HepG2 (cell line): ENCODE results near the gene SNAI1. TPM values are rescaled to one million over a fixed set of nuclear protein-coding genes. Genes with fewer than 3 reads are reported as not detected.

Experiments used
- AFF4 ChIP-seq: sonication (generic); formaldehyde crosslinking; IDR thresholded peaks from 2 replicates; pipeline ENCODE4 v1.4.0; 2020; ENCODE audit warnings: missing genetic modification reagents
- CEBPB ChIP-seq: IDR thresholded peaks from 2 replicates; pipeline ENCODE4 v1.6.1; 2011; ENCODE audit warnings: low read depth, low read length, improper control_type of control experiment, borderline replicate concordance
- ETV6 ChIP-seq: sonication (generic); formaldehyde crosslinking; conservative IDR thresholded peaks from 2 replicates; pipeline ENCODE4 v1.4.0; 2020; ENCODE audit warnings: missing genetic modification reagents
- HMGXB4 ChIP-seq, 2 experiments: sonication (generic) in 1 of 2; formaldehyde crosslinking in 1 of 2; IDR thresholded peaks; 2 replicates each; pipeline versions ENCODE4 v1.4.0 to v1.6.1; 2018 to 2020; ENCODE audit warnings: missing genetic modification reagents in 2 of 2, borderline replicate concordance in 1 of 2, low read depth in 1 of 2, mild to moderate bottlenecking in 1 of 2, missing biosample characterization in 1 of 2
- KDM6A ChIP-seq: IDR thresholded peaks from 2 replicates; pipeline ENCODE4 v1.6.1; 2016; ENCODE audit warnings: low read depth
- RCOR2 ChIP-seq: IDR thresholded peaks from 2 replicates; pipeline ENCODE4 v1.6.1; 2016; ENCODE audit warnings: missing biosample characterization, missing genetic modification reagents
- RFXAP ChIP-seq: sonication (generic); formaldehyde crosslinking; IDR thresholded peaks from 2 replicates; pipeline ENCODE4 v1.4.0; 2020; ENCODE audit warnings: missing genetic modification reagents, borderline replicate concordance
- STAG1 ChIP-seq: sonication (generic); formaldehyde crosslinking; IDR thresholded peaks from 2 replicates; pipeline ENCODE4 v1.4.0; 2020; ENCODE audit warnings: missing genetic modification reagents
- ZBTB25 ChIP-seq: IDR thresholded peaks from 2 replicates; pipeline ENCODE4 v1.6.1; 2018; ENCODE audit warnings: missing genetic modification reagents
- ZNF101 ChIP-seq: sonication (generic); formaldehyde crosslinking; IDR thresholded peaks from 2 replicates; pipeline ENCODE4 v1.4.0; 2020; ENCODE audit warnings: mild to moderate bottlenecking, low read depth, missing genetic modification reagents, borderline replicate concordance
- ZNF333 ChIP-seq: sonication (generic); formaldehyde crosslinking; IDR thresholded peaks from 2 replicates; pipeline ENCODE4 v1.4.0; 2020; ENCODE audit warnings: mild to moderate bottlenecking, missing genetic modification reagents, borderline replicate concordance
- ZNF720 ChIP-seq: sonication (generic); formaldehyde crosslinking; IDR thresholded peaks from 2 replicates; pipeline ENCODE4 v1.4.0; 2020; ENCODE audit warnings: missing genetic modification reagents
- ZNF770 ChIP-seq: sonication (generic); formaldehyde crosslinking; IDR thresholded peaks from 2 replicates; pipeline ENCODE4 v1.5.0; 2020; ENCODE audit warnings: mild to moderate bottlenecking, missing genetic modification reagents
- ZNF891 ChIP-seq: sonication (generic); formaldehyde crosslinking; IDR thresholded peaks from 2 replicates; pipeline ENCODE4 v1.5.0; 2020; ENCODE audit warnings: mild to moderate bottlenecking, missing genetic modification reagents
- ZSCAN12 ChIP-seq: sonication (generic); formaldehyde crosslinking; IDR thresholded peaks from 2 replicates; pipeline ENCODE4 v1.9.0; 2021; ENCODE audit warnings: mild to moderate bottlenecking, missing genetic modification reagents
- polyA plus RNA-seq, 8 experiments: library from polyadenylated mRNA; depleted of rRNA in 3 of 8; stranded (reverse) in 7 of 8; unstranded in 1 of 8; fragments of >200 nt; fragmentation: Illumina TruSeq in 4 of 8; extraction: Trizol in 4 of 8; gene quantifications; 2 replicates each; pipeline versions ENCODE4 v1.2.1 to v1.2.3, GENCODE V29; 2011 to 2016; ENCODE audit warnings: low read depth in 4 of 8, missing spikeins in 1 of 8, mixed read lengths in 1 of 8; ENCODE audit not compliant: insufficient read depth in 1 of 8
- total RNA-seq, 5 experiments: library from RNA; depleted of rRNA; stranded (reverse); fragments of >200 nt; fragmentation: Illumina TruSeq; extraction: Trizol; gene quantifications; 2 replicates each; pipeline ENCODE4 v1.2.3, GENCODE V29; 2016; ENCODE audit warnings: low read depth in 1 of 5

The SNAI1 gene
- total and polyA plus RNA-seq, 2 of the 13 experiments (the other 11 are each of a cell fraction or from before 2014, with no cell fraction given), result 1.3 to 1.4 TPM

- peak; percentile 56; the same call in 1 of the 2 replicates for TF ChIP-seq ZBTB25
- peak; percentile 40; the same call in 1 of the 2 replicates for TF ChIP-seq RCOR2 (CRISPR knock-in tag)
- peak; percentile 91 for TF ChIP-seq CEBPB
- peak; percentile 80; the same call in 1 of the 2 replicates for TF ChIP-seq ZNF770 (CRISPR knock-in tag)
- TF ChIP-seq ZNF333 (CRISPR knock-in tag), result no peak
- TF ChIP-seq ZNF101 (CRISPR knock-in tag), result no peak
- peak; percentile 94 for TF ChIP-seq ETV6 (CRISPR knock-in tag)
- peak; percentile 86; the same call in 1 of the 2 replicates for TF ChIP-seq AFF4 (CRISPR knock-in tag)
- TF ChIP-seq ZNF891 (CRISPR knock-in tag), result peak; percentile 98
- TF ChIP-seq RFXAP (CRISPR knock-in tag), result peak; percentile 65
- TF ChIP-seq STAG1 (CRISPR knock-in tag), result peak; percentile 8; the same call in 1 of the 2 replicates
- peak; percentile 27; the same call in 1 of the 2 replicates for TF ChIP-seq ZNF720
- peak; percentile 84 to 90; a peak in 3 of 4 replicates for TF ChIP-seq HMGXB4 (CRISPR knock-in tag; IDR thresholded peaks at IDR 0.05; ENCODE audit: borderline replicate concordance in 1 of 2, low read depth in 1 of 2)
- TF ChIP-seq KDM6A, result no peak; the same call in 1 of the 2 replicates
- TF ChIP-seq ZSCAN12, result peak; percentile 79
Measured at GRCh38 chr20:49936153-49937026, 46.4 kb upstream of the SNAI1 start, which contains the start of gene RNF114 (continued).
